K562 (cell line): ENCODE results near the gene TSPAN18. TPM values are rescaled to one million over a fixed set of nuclear protein-coding genes. Genes with fewer than 3 reads are reported as not detected.

Experiments used
- ATAC-seq: fragments of 200-7000 bp; cut with Tn5 transposase; 3 replicates; pipeline ENCODE4 v1.9.1; 2020; ENCODE audit warnings: moderate library complexity
- BruUV-seq: library from RNA; stranded (reverse); fragments of 400-500 nt; replicated peaks from 2 replicates; lab custom pipeline; 2021; lab: Mats Ljungman, UMichigan
- CTCF ChIA-PET: fragments of 300-600 bp; formaldehyde crosslinking; extraction: SDS; loops from one replicate; lab custom pipeline; 2021; ENCODE audit warnings: low intra/inter-chr PET ratio; lab: Yijun Ruan, JAX
- POLR2A ChIA-PET: fragments of 300-600, 350-650 bp; sonication (Branson Sonifier 250); formaldehyde crosslinking; extraction: SDS; loops from one replicate; lab custom pipeline; 2021; ENCODE audit warnings: antibody characterized with exemption, inconsistent platforms; lab: Yijun Ruan, JAX
- DNase-seq, 4 experiments: peaks; one replicate each; pipeline versions ENCODE4 v3.0.0 to v3.0.0-alpha.2; 2011 to 2018; ENCODE audit warnings: low spot score in 3 of 4, mixed read lengths in 3 of 4; ENCODE audit errors: extremely low read depth in 1 of 4
- FAIRE-seq: peaks from 2 replicates; lab custom pipeline; 2011; peaks lifted over from hg19 to GRCh38; lab: Jason Lieb, UNC
- H2AFZ ChIP-seq: 2 replicates; pipeline ENCODE4 v1.6.0; 2011; ENCODE audit warnings: low read depth, low read length, control low read depth, inconsistent platforms
- H3K27ac ChIP-seq: fragments of 200-600 bp; 3 replicates; pipeline ENCODE4 v1.8.0; 2011; ENCODE audit warnings: low read depth, mild to moderate bottlenecking, control low read depth, inconsistent platforms, low read length, moderate library complexity, mixed read lengths; ENCODE audit errors: extremely low read depth
- H3K27me3 ChIP-seq, 2 experiments: fragments of 300-600 bp in 1 of 2; 2 replicates in 1 of 2; 3 replicates in 1 of 2; pipeline versions ENCODE4 v1.6.0 to v1.8.0; 2011; ENCODE audit warnings: inconsistent platforms in 2 of 2, low read length in 2 of 2, mild to moderate bottlenecking in 1 of 2, mixed read lengths in 1 of 2, moderate library complexity in 1 of 2; ENCODE audit not compliant: control insufficient read depth in 2 of 2, insufficient read depth in 2 of 2
- H3K36me3 ChIP-seq: fragments of 300-600 bp; 3 replicates; pipeline ENCODE4 v1.8.0; 2011; ENCODE audit warnings: mild to moderate bottlenecking, low read length, inconsistent platforms; ENCODE audit not compliant: control insufficient read depth, insufficient read depth
- H3K4me1 ChIP-seq, 2 experiments: fragments of 200-600 bp in 1 of 2; replicated peaks in 1 of 2; 2 replicates in 1 of 2; 3 replicates in 1 of 2; pipeline versions ENCODE4 v1.5.1 to v1.8.0; 2011; ENCODE audit warnings: inconsistent platforms in 2 of 2, low read length in 2 of 2, mild to moderate bottlenecking in 1 of 2, mixed read lengths in 1 of 2, moderate library complexity in 1 of 2; ENCODE audit not compliant: control insufficient read depth in 2 of 2, insufficient read depth in 2 of 2
- H3K4me2 ChIP-seq: 2 replicates; pipeline ENCODE4 v1.6.1; 2011; ENCODE audit warnings: low read length, control low read depth, inconsistent platforms, mixed read lengths; ENCODE audit not compliant: insufficient read depth
- H3K4me3 ChIP-seq: fragments of 200-600 bp; sonication (generic), shearing (Covaris generic); 2 replicates; pipeline ENCODE4 v1.5.1; 2016; ENCODE audit warnings: control low read depth, inconsistent platforms
- H3K79me2 ChIP-seq: fragments of 200-600 bp; 3 replicates; pipeline ENCODE4 v1.8.0; 2011; ENCODE audit warnings: low read length, inconsistent platforms; ENCODE audit not compliant: control insufficient read depth, insufficient read depth
- H3K9ac ChIP-seq, 2 experiments: 2 replicates each; pipeline versions ENCODE4 v1.6.0 to v1.6.1; 2011; ENCODE audit warnings: low read depth in 2 of 2, low read length in 2 of 2, control low read depth in 1 of 2, inconsistent platforms in 1 of 2, mild to moderate bottlenecking in 1 of 2, mixed read lengths in 1 of 2; ENCODE audit not compliant: insufficient read depth in 1 of 2
- H3K9me1 ChIP-seq: one replicate; pipeline ENCODE4 v1.6.0; 2011; ENCODE audit warnings: inconsistent platforms, mild to moderate bottlenecking, low read length, moderate library complexity; ENCODE audit not compliant: control insufficient read depth, insufficient read depth
- H3K9me3 ChIP-seq: replicated peaks from 2 replicates; pipeline ENCODE4 v1.5.1; 2011; ENCODE audit warnings: low read depth, low read length, inconsistent platforms; ENCODE audit not compliant: control insufficient read depth, insufficient read depth
- H4K20me1 ChIP-seq: replicated peaks from 2 replicates; pipeline ENCODE4 v1.6.1; 2011; ENCODE audit warnings: low read length, inconsistent platforms, mixed read lengths; ENCODE audit not compliant: control insufficient read depth, insufficient read depth
- EP300 ChIP-seq: IDR thresholded peaks from 2 replicates; pipeline ENCODE4 v1.6.1; 2012; ENCODE audit warnings: low read length, improper control_type of control experiment
- FOXJ3 ChIP-seq: sonication (generic); formaldehyde crosslinking; IDR thresholded peaks from 2 replicates; pipeline ENCODE4 v1.4.0; 2020; ENCODE audit warnings: mild to moderate bottlenecking, missing genetic modification reagents
- FOXK1 ChIP-seq: sonication (generic); formaldehyde crosslinking; IDR thresholded peaks from 2 replicates; pipeline ENCODE4 v1.8.0; 2022; ENCODE audit warnings: missing genetic modification reagents, mild to moderate bottlenecking, borderline replicate concordance
- GABPB2 ChIP-seq: fragments of 250-450 bp; sonication (Bioruptor Pico); conservative IDR thresholded peaks from 2 replicates; pipeline ENCODE4 v1.5.1; 2021; ENCODE audit warnings: mild to moderate bottlenecking
- HBP1 ChIP-seq: fragments of 450-650 bp; formaldehyde crosslinking; IDR thresholded peaks from 2 replicates; pipeline ENCODE4 v1.4.0; 2022; ENCODE audit warnings: missing genetic modification characterization
- HEY1 ChIP-seq: fragments of 250-450 bp; sonication (Bioruptor Pico); IDR thresholded peaks from 2 replicates; pipeline ENCODE4 v1.5.0; 2020; ENCODE audit warnings: mild to moderate bottlenecking, moderate library complexity, borderline replicate concordance
- IRF2 ChIP-seq: sonication (generic); formaldehyde crosslinking; IDR thresholded peaks from 2 replicates; pipeline ENCODE4 v1.8.1; 2022; ENCODE audit warnings: mild to moderate bottlenecking, missing genetic modification reagents
- KLF16 ChIP-seq: IDR thresholded peaks from 2 replicates; pipeline ENCODE4 v1.6.1; 2016; ENCODE audit warnings: antibody characterized with exemption
- MIER1 ChIP-seq: fragments of 450-650 bp; IDR thresholded peaks from 2 replicates; pipeline ENCODE4 v1.6.1; 2016; ENCODE audit warnings: antibody characterized with exemption, mild to moderate bottlenecking, low read depth
- NFIC ChIP-seq: fragments of 450-650 bp; IDR thresholded peaks from 2 replicates; pipeline ENCODE4 v1.6.1; 2017; ENCODE audit warnings: mild to moderate bottlenecking, inconsistent platforms
- NR2C2 ChIP-seq, 2 experiments: fragments of 200-800 bp in 1 of 2; sonication (Bioruptor generic) in 1 of 2; sonication (generic) in 1 of 2; formaldehyde crosslinking in 1 of 2; IDR thresholded peaks; 2 replicates each; pipeline versions ENCODE4 v1.6.1 to v1.8.0; 2016 to 2022; ENCODE audit warnings: mild to moderate bottlenecking in 1 of 2, missing compliant biosample characterization in 1 of 2, missing genetic modification characterization in 1 of 2, missing genetic modification reagents in 1 of 2
- TCF3 ChIP-seq: sonication (generic); formaldehyde crosslinking; IDR thresholded peaks from 2 replicates; pipeline ENCODE4 v1.4.0; 2020; ENCODE audit warnings: mild to moderate bottlenecking, missing genetic modification reagents
- ZC3H8 ChIP-seq: fragments of 450-650 bp; IDR thresholded peaks from 2 replicates; pipeline ENCODE4 v1.6.1; 2017
- ZNF384 ChIP-seq: IDR thresholded peaks from 2 replicates; pipeline ENCODE4 v1.6.1; 2012; ENCODE audit warnings: low read depth, low read length, improper control_type of control experiment
- ZNF436 ChIP-seq: fragments of 250-450, 450-650 bp; sonication (Bioruptor Pico); formaldehyde crosslinking; IDR thresholded peaks from 2 replicates; pipeline ENCODE4 v1.7.0; 2020; ENCODE audit warnings: mild to moderate bottlenecking
- WGBS: fragments of 100-300 bp; shearing (Covaris generic); methylation state at CpG from one replicate; pipeline ENCODE4 v1.1.6; 2016; ENCODE audit warnings: low coverage, mixed read lengths; ENCODE audit not compliant: insufficient coverage; ENCODE audit errors: missing lambda C conversion rate; 5-methylcytosine and 5-hydroxymethylcytosine counted together
- in situ Hi-C: fragments of 300-500 bp; cut with MboI; formaldehyde crosslinking; loops from 4 replicates; pipeline ENCODE4 v1.15.0; 2018; ENCODE audit warnings: inconsistent platforms, mixed read lengths
- intact Hi-C: fragments of 100-400 bp; cut with micrococcal nuclease; formaldehyde crosslinking; loops from 2 replicates; pipeline ENCODE4 v1.14.2; 2022
- polyA plus RNA-seq, 8 experiments: library from polyadenylated mRNA; depleted of rRNA in 4 of 8; stranded (reverse) in 5 of 8; unstranded in 3 of 8; fragments of >200 nt; fragmentation: Nextera tagmentation in 2 of 8; fragmentation: Illumina TruSeq in 1 of 8; extraction: Ambion mirVana in 2 of 8; extraction: Trizol in 1 of 8; gene quantifications; 2 replicates each; pipeline versions ENCODE4 v1.2.1 to v1.2.3, GENCODE V29; 2011 to 2014; ENCODE audit warnings: inconsistent platforms in 1 of 8, missing spikeins in 1 of 8
- total RNA-seq, 7 experiments: library from RNA; depleted of rRNA in 6 of 7; stranded (reverse); fragments of >200 nt in 6 of 7; fragmentation: Illumina TruSeq in 2 of 7; extraction: Trizol in 2 of 7; gene quantifications; 2 replicates each; pipeline versions ENCODE4 v1.2.1 to v1.2.3, GENCODE V29; 2011 to 2021; ENCODE audit warnings: low replicate concordance in 1 of 7
- TF ChIP-seq, protein P1 (sequence below): fragments of 450-650 bp; formaldehyde crosslinking; IDR thresholded peaks from 2 replicates; pipeline ENCODE4 v1.4.0; 2020; ENCODE audit warnings: mild to moderate bottlenecking, moderate library complexity
- TF ChIP-seq, protein P2 (sequence below): fragments of 250-450 bp; sonication (Bioruptor Pico); IDR thresholded peaks from 2 replicates; pipeline ENCODE4 v1.4.0; 2020; ENCODE audit warnings: mild to moderate bottlenecking, moderate library complexity

TSPAN18 gene
- total and polyA plus RNA-seq, 9 of the 15 experiments (the other 6 are each of a cell fraction or from before 2014, with no cell fraction given), result 0.17 to 0.35 (median 0.22) TPM; not detected in 4

DNA sequence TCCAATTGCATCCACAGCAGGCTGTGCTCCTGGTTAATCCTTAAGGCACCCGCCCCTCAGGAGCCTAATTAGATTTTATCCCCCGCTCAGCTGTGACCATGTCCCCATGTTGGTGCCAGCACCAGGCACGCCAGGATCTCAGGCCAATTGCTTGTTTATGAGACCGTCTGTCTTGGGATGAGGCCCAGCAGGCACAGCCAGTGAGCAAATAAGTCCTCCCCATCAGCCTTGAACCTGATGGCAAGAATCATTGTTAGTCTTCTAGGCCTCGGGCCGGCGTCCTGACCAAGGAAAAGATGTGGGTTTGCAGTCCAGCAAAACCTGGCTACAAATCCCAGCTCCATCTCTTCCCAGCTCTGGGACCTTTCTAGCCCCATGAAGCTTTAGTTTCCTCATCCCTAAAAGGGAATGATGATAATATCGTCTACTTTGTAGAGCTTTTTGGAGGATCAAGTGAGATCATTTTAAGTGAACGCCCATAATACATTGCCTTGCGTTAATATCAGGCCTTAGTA, 166.6 kb downstream of the TSPAN18 start:
- 13% methylated on average over 10 of the region's 10 CpGs for WGBS
- no peaks in the 10 kb centered on the region for H3K9me1 ChIP-seq
- BruUV-seq, result no TSS peak
- no peaks in the 10 kb centered on the region for H3K79me2 ChIP-seq
- DNase-seq, result no peak
- no peak for FAIRE-seq
- ATAC-seq, result no peak
- intact Hi-C loops, result loop anchor here (5.0 kb wide), 1 partner anchor 336 kb away; no protein-coding TSS in a partner anchor
- in situ Hi-C loops, result no loop called here
- H3K36me3 ChIP-seq, result no peaks in the 10 kb centered on the region
- H3K9ac ChIP-seq, result no peak overlapping the region
- ChIA-PET CTCF (interaction anchor here (0.6 to 3.0 kb wide), 5 partner anchors 160 to 276 kb away, joined by 3 to 16 read pairs (median 4); partner anchors contain the start of gene TSPAN18), POLR2A (interaction anchor here (1.1 kb wide), 1 partner anchor 9 kb away, joined by 3 read pairs; no protein-coding TSS in a partner anchor)
- H3K4me3 ChIP-seq, result no peak overlapping the region
- no peaks in the 10 kb centered on the region for H3K9me3 ChIP-seq
- H2AFZ ChIP-seq, result no peak overlapping the region
- peaks cover 0 to 37% of the 10 kb centered on the region in 2 experiments; a peak in 4 of 5 replicates for H3K27me3 ChIP-seq
- no peak overlapping the region for H3K27ac ChIP-seq
- no peak overlapping the region for H3K4me2 ChIP-seq
- peaks cover 0 to 4% of the 10 kb centered on the region in 2 experiments; a peak in 1 of 5 replicates for H3K4me1 ChIP-seq
- H4K20me1 ChIP-seq, result peaks cover 7% of the 10 kb centered on the region
- TF ChIP-seq HBP1 (CRISPR knock-in tag) (no peak), KLF16 (no peak), ZNF384 (no peak), FOXJ3 (no peak), IRF2 (CRISPR knock-in tag) (no peak), ZC3H8 (no peak), HEY1 (no peak), GABPB2 (CRISPR knock-in tag) (no peak), NR2C2 (CRISPR knock-in tag; IDR thresholded peaks at IDR 0.05) (no peak), NR2C2 (tag; IDR thresholded peaks at IDR 0.05) (no peak), ZNF436 (CRISPR knock-in tag) (no peak), FOXK1 (CRISPR knock-in tag) (no peak), NFIC (no peak), MIER1 (no peak), EP300 (no peak), TCF3 (CRISPR knock-in tag) (no peak)
- TF ChIP-seq, protein P1, sequence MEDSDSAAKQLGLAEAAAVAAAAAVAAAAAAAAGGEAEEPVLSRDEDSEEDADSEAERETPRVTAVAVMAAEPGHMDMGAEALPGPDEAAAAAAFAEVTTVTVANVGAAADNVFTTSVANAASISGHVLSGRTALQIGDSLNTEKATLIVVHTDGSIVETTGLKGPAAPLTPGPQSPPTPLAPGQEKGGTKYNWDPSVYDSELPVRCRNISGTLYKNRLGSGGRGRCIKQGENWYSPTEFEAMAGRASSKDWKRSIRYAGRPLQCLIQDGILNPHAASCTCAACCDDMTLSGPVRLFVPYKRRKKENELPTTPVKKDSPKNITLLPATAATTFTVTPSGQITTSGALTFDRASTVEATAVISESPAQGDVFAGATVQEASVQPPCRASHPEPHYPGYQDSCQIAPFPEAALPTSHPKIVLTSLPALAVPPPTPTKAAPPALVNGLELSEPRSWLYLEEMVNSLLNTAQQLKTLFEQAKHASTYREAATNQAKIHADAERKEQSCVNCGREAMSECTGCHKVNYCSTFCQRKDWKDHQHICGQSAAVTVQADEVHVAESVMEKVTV (CRISPR knock-in tag), result no peak
- TF ChIP-seq, protein P2, sequence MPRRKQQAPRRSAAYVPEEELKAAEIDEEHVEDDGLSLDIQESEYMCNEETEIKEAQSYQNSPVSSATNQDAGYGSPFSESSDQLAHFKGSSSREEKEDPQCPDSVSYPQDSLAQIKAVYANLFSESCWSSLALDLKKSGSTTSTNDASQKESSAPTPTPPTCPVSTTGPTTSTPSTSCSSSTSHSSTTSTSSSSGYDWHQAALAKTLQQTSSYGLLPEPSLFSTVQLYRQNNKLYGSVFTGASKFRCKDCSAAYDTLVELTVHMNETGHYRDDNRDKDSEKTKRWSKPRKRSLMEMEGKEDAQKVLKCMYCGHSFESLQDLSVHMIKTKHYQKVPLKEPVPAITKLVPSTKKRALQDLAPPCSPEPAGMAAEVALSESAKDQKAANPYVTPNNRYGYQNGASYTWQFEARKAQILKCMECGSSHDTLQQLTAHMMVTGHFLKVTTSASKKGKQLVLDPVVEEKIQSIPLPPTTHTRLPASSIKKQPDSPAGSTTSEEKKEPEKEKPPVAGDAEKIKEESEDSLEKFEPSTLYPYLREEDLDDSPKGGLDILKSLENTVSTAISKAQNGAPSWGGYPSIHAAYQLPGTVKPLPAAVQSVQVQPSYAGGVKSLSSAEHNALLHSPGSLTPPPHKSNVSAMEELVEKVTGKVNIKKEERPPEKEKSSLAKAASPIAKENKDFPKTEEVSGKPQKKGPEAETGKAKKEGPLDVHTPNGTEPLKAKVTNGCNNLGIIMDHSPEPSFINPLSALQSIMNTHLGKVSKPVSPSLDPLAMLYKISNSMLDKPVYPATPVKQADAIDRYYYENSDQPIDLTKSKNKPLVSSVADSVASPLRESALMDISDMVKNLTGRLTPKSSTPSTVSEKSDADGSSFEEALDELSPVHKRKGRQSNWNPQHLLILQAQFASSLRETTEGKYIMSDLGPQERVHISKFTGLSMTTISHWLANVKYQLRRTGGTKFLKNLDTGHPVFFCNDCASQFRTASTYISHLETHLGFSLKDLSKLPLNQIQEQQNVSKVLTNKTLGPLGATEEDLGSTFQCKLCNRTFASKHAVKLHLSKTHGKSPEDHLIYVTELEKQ, result no peak
